Fibroblast of pulmonary artery (primary cell): ENCODE measurements around the gene CELF4.

Source experiments
- DNase-seq: peaks from one replicate; pipeline ENCODE4 v3.0.0-alpha.2; 2010; ENCODE audit warnings: low read depth
- H3K4me3 ChIP-seq: replicated peaks from 2 replicates; pipeline ENCODE4 v1.5.1; 2011; ENCODE audit warnings: low read depth, mild to moderate bottlenecking, control low read depth, low read length, moderate library complexity
- TF ChIP-seq, protein P1 (sequence below): IDR thresholded peaks from 2 replicates; pipeline ENCODE4 v1.5.1; 2011; ENCODE audit warnings: mild to moderate bottlenecking, control low read depth, low read length, inconsistent platforms; ENCODE audit errors: missing control alignments

The CELF4 gene

DNA sequence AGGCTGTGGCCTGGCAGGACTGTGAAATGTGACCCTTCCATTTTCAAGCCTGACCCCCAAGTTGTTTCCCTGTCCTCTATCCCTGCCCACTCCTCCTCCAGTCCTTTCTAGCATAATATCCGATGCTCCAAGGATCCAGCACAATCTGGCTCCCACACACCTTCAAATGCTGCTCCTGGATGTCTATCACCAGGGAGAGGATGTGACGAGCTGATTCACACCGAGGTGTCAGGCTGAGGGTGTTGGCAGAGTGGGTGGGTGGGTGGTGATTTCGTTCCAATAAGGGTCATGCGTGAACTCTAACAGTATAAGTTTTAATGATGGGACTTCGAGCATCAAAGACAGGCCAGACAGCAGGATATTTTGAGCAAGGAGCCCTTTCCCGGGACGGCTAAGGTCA, 107.8 kb downstream of the CELF4 start:
- TF ChIP-seq, protein P1, sequence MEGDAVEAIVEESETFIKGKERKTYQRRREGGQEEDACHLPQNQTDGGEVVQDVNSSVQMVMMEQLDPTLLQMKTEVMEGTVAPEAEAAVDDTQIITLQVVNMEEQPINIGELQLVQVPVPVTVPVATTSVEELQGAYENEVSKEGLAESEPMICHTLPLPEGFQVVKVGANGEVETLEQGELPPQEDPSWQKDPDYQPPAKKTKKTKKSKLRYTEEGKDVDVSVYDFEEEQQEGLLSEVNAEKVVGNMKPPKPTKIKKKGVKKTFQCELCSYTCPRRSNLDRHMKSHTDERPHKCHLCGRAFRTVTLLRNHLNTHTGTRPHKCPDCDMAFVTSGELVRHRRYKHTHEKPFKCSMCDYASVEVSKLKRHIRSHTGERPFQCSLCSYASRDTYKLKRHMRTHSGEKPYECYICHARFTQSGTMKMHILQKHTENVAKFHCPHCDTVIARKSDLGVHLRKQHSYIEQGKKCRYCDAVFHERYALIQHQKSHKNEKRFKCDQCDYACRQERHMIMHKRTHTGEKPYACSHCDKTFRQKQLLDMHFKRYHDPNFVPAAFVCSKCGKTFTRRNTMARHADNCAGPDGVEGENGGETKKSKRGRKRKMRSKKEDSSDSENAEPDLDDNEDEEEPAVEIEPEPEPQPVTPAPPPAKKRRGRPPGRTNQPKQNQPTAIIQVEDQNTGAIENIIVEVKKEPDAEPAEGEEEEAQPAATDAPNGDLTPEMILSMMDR, result no peak
- H3K4me3 ChIP-seq, result no peak overlapping the region
- no peak for DNase-seq

- TF ChIP-seq, protein P1, result no peak
- no peak for DNase-seq
Observed at GRCh38 chr18:37457341-37457740, 108.3 kb downstream of the CELF4 start.

GRCh38 chr18:37456873-37457272, 108.7 kb downstream of the CELF4 start:
- no peak for DNase-seq
- TF ChIP-seq, protein P1, result no peak
- H3K4me3 ChIP-seq, result no peak overlapping the region

More at GRCh38 chr18:37457341-37457740, 108.3 kb downstream of the CELF4 start:
- H3K4me3 ChIP-seq, result no peak overlapping the region

DNA sequence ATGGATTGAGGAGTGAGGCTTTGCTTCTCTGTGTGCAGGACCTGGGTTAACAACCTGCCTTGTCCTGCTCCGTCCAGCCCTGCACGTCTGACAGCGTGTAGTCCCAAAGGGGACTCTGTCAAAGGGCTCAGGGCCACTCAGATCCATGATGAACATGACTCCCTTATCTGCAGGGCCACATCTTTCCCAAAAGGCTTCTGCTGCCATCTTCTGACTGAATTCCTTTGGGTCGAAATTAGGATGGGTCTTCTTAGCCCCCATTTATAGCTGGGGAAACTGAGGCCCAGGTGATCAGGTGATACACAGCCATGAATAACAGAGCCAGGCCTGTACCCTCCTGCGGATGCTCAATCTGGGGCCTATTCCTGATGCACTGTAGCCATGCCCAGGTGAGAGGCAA, 109.2 kb downstream of the CELF4 start:
- TF ChIP-seq, protein P1, result no peak
- no peak for DNase-seq
- no peak overlapping the region for H3K4me3 ChIP-seq

GRCh38 chr18:37453752-37454151, 111.8 kb downstream of the CELF4 start:
- H3K4me3 ChIP-seq, result no peak overlapping the region
- DNase-seq, result peak; percentile 26
- TF ChIP-seq, protein P1, result no peak

GRCh38 chr18:37452682-37453385, 112.8 kb downstream of the CELF4 start:
- TF ChIP-seq, protein P1, result no peak
- DNase-seq, result peak; percentile 74
- no peak overlapping the region for H3K4me3 ChIP-seq

DNA sequence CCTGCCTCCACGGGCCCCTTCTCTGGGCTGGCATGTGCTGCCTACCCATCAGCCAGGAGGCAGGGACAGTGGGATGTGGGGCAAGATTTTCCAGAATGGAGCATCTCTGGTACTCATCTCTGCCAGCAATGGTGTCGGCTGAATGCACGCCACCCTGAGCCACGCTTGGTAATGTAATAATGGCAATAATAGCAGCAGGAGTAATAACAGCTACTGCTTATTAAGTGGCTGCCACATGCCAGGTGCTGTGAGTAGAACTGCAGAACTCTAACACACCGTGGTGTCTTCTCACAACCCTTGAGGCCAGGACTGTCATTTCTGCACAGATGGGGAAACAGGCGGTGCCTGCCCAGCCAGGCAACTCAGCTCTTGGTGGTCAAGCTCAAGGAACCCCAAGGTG, 113.6 kb downstream of the CELF4 start:
- no peak for DNase-seq
- TF ChIP-seq, protein P1, result no peak
- H3K4me3 ChIP-seq, result no peak overlapping the region
